GM12878 (cell line): ENCODE measurements around the gene KCNV2. TPM values are rescaled to one million over a fixed set of nuclear protein-coding genes. Genes with fewer than 3 reads are reported as not detected.
"Not testable (repeated sequence)": the region's sequence is repeated elsewhere in the genome, so short reads cannot be mapped to it uniquely, and the experiment has no call there.

Source experiments
- ATAC-seq: fragments of 200-7000 bp; cut with Tn5 transposase; 3 replicates; pipeline ENCODE4 v1.9.1; 2020; ENCODE audit warnings: mild to moderate bottlenecking, moderate library complexity
- BruUV-seq: library from RNA; stranded (reverse); fragments of 400-500 nt; replicated peaks from 2 replicates; lab custom pipeline; 2021; lab: Mats Ljungman, UMichigan
- CTCF ChIA-PET: fragments of 300-600 bp; sonication (Branson Sonifier 250); formaldehyde crosslinking; extraction: SDS; loops from one replicate; lab custom pipeline; 2021; ENCODE audit warnings: inconsistent platforms; lab: Yijun Ruan, JAX
- POLR2A ChIA-PET: fragments of 350-600 bp; formaldehyde crosslinking; extraction: SDS; loops from one replicate; lab custom pipeline; 2021; ENCODE audit warnings: inconsistent platforms; lab: Charles Lee
- RAD21 ChIA-PET: fragments of 300-600 bp; sonication (Branson Sonifier 250); formaldehyde crosslinking; loops from one replicate; lab custom pipeline; 2023; ENCODE audit warnings: antibody characterized with exemption; ENCODE audit not compliant: unreplicated experiment; lab: Charles Lee
- SMC1A ChIA-PET: fragments of 300-600 bp; sonication (Branson Sonifier 250); formaldehyde crosslinking; loops from one replicate; lab custom pipeline; 2023; ENCODE audit not compliant: unreplicated experiment, uncharacterized antibody; lab: Charles Lee
- DNase-seq: peaks from one replicate; pipeline ENCODE4 v3.0.0-alpha.2; 2011; ENCODE audit warnings: low read depth, low spot score
- FAIRE-seq: peaks from 3 replicates; lab custom pipeline; 2011; peaks lifted over from hg19 to GRCh38; lab: Jason Lieb, UNC
- H2AFZ ChIP-seq: 2 replicates; pipeline ENCODE4 v1.6.0; 2011; ENCODE audit warnings: low read depth, low read length, control low read depth; ENCODE audit not compliant: control insufficient read depth
- H3K27ac ChIP-seq: 2 replicates; pipeline ENCODE4 v1.5.1; 2011; ENCODE audit warnings: control low read depth; ENCODE audit not compliant: control insufficient read depth, insufficient read depth
- H3K27me3 ChIP-seq, 2 experiments: replicated peaks in 1 of 2; 2 replicates each; pipeline versions ENCODE4 v1.6.0 to v1.6.1; 2011; ENCODE audit warnings: low read length in 1 of 2; ENCODE audit not compliant: control insufficient read depth in 2 of 2, insufficient read depth in 2 of 2
- H3K36me3 ChIP-seq, 2 experiments: 2 replicates each; pipeline ENCODE4 v1.5.1; 2011; ENCODE audit warnings: low read length in 1 of 2; ENCODE audit not compliant: control insufficient read depth in 2 of 2, insufficient read depth in 2 of 2
- H3K4me1 ChIP-seq: 2 replicates; pipeline ENCODE4 v1.6.1; 2011; ENCODE audit warnings: mild to moderate bottlenecking, low read length, moderate library complexity, mixed read lengths; ENCODE audit not compliant: control insufficient read depth, insufficient read depth
- H3K4me2 ChIP-seq: 2 replicates; pipeline ENCODE4 v1.6.0; 2011; ENCODE audit warnings: control low read depth; ENCODE audit not compliant: control insufficient read depth, insufficient read depth
- H3K4me3 ChIP-seq: fragments of 200-600 bp; sonication (generic); 2 replicates; pipeline ENCODE4 v1.5.1; 2016
- H3K79me2 ChIP-seq: 2 replicates; pipeline ENCODE4 v1.6.0; 2011; ENCODE audit warnings: low read length; ENCODE audit not compliant: control insufficient read depth, insufficient read depth
- H3K9ac ChIP-seq: 2 replicates; pipeline ENCODE4 v1.8.0; 2011; ENCODE audit warnings: low read length, control low read depth, mixed read lengths; ENCODE audit not compliant: control insufficient read depth, insufficient read depth
- H3K9me3 ChIP-seq: replicated peaks from 3 replicates; pipeline ENCODE4 v1.5.1; 2011; ENCODE audit warnings: mild to moderate bottlenecking, low read length; ENCODE audit not compliant: control insufficient read depth, insufficient read depth
- H4K20me1 ChIP-seq: 2 replicates; pipeline ENCODE4 v1.6.0; 2011; ENCODE audit not compliant: control insufficient read depth, insufficient read depth
- BHLHE40 ChIP-seq, 2 experiments: fragments of 450-650 bp in 1 of 2; IDR thresholded peaks; 2 replicates each; pipeline ENCODE4 v1.6.1; 2011 to 2017; ENCODE audit warnings: low read depth in 2 of 2, borderline replicate concordance in 1 of 2, improper control_type of control experiment in 1 of 2, low read length in 1 of 2, mild to moderate bottlenecking in 1 of 2
- CBFB ChIP-seq: IDR thresholded peaks from 2 replicates; pipeline ENCODE4 v1.6.1; 2016; ENCODE audit warnings: antibody characterized with exemption, low read depth
- CBX5 ChIP-seq: sonication (generic); IDR thresholded peaks from 2 replicates; pipeline ENCODE4 v1.6.1; 2016; ENCODE audit warnings: low read depth, moderate library complexity, mild to moderate bottlenecking, inconsistent platforms
- IKZF2 ChIP-seq, 2 experiments: fragments of 450-650 bp; IDR thresholded peaks; 2 replicates each; pipeline ENCODE4 v1.6.1; 2017; ENCODE audit warnings: mild to moderate bottlenecking in 2 of 2, moderate library complexity in 2 of 2
- NRF1 ChIP-seq: conservative IDR thresholded peaks from 2 replicates; pipeline ENCODE4 v1.6.1; 2011; ENCODE audit warnings: mild to moderate bottlenecking, low read depth, low read length, improper control_type of control experiment
- TAF1 ChIP-seq: IDR thresholded peaks from 2 replicates; pipeline ENCODE4 v1.6.1; 2011; ENCODE audit warnings: mild to moderate bottlenecking, low read depth, low read length, borderline replicate concordance
- WGBS: methylation state at CpG from one replicate; pipeline ENCODE4 v1.1.6; 2016; ENCODE audit warnings: low lambda C conversion rate; ENCODE audit not compliant: insufficient replicate concordance, insufficient coverage; ENCODE audit errors: missing lambda C conversion rate; 5-methylcytosine and 5-hydroxymethylcytosine counted together
- in situ Hi-C: fragments of 300-500 bp; cut with MboI; formaldehyde crosslinking; loops from 9 replicates; pipeline ENCODE4 v1.14.3; 2018; ENCODE audit warnings: mixed read lengths
- intact Hi-C: fragments of 100-400 bp; cut with micrococcal nuclease; formaldehyde crosslinking; loops from one replicate; pipeline ENCODE4 v1.14.2; 2022; ENCODE audit not compliant: unreplicated experiment
- polyA plus RNA-seq, 11 experiments: library from polyadenylated mRNA; depleted of rRNA in 4 of 11; unstranded in 6 of 11; stranded (reverse) in 5 of 11; fragments of >200 nt; fragmentation: Nextera tagmentation in 4 of 11; fragmentation: Illumina TruSeq in 1 of 11; extraction: Ambion mirVana in 4 of 11; extraction: Trizol in 1 of 11; gene quantifications; 1 replicate in 1 of 11; 2 replicates in 10 of 11; pipeline versions ENCODE4 v1.2.1 to v1.2.3, GENCODE V29; 2011 to 2016; ENCODE audit warnings: inconsistent platforms in 2 of 11, missing spikeins in 2 of 11, low read depth in 1 of 11
- total RNA-seq, 4 experiments: library from RNA; depleted of rRNA in 3 of 4; stranded (reverse); fragments of >200 nt in 3 of 4; fragmentation: Illumina TruSeq in 1 of 4; extraction: Trizol in 1 of 4; gene quantifications; 2 replicates each; pipeline versions ENCODE4 v1.2.1 to v1.2.3, GENCODE V29; 2013 to 2021

Gene KCNV2
- total and polyA plus RNA-seq, 10 of the 15 experiments (the other 5 are each of a cell fraction or from before 2014, with no cell fraction given): 0.04 to 0.37 (median 0.09) TPM; not detected in 4

DNA sequence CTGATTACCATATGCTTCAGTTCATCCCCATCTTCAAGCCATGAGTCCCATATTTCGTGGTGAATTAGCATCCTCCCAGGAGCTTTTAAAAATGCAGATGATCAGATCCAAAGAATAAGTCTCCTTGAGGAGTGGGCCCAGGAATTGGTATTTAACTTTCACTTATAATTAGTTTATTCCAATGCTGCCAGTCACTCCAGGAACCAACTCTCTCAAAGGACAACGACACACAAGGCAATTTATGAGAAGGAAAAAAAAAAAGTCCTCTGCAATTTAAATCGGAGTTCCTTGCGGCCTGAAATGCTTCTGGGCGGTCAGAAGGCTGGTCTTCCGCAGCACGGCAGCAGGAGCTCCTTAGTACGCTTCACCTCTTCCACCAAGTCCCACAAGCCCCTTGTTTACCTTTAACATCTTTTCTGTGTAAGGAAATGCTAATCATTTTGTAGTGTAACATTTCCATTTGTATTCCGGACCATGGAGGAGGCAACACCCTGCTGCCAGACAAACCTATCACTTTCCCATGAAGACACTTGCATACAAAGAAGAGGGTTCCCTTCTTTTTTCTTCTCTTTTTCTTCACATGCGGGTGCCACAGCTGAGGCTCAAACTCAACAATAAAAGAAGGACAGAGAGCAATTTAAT, 16.3 kb upstream of the KCNV2 start:
- TF ChIP-seq IKZF2 (IDR thresholded peaks at IDR 0.05) (no peak), CBX5 (no peak), NRF1 (no peak)
- no peaks in the 10 kb centered on the region for H4K20me1 ChIP-seq
- no peak overlapping the region for H2AFZ ChIP-seq
- H3K36me3 ChIP-seq: no peaks in the 10 kb centered on the region
- BruUV-seq: no TSS peak
- POLR2A ChIA-PET: no interaction called here
- DNase-seq (no peak), ATAC-seq (no peak), FAIRE-seq (no peak)
- intact Hi-C loops (no loop called here), in situ Hi-C loops (no loop called here)
- CTCF ChIA-PET: no interaction called here
- H3K27ac ChIP-seq: no peak overlapping the region
- WGBS: 81% methylated on average over 10 of the region's 10 CpGs
- SMC1A ChIA-PET: interaction anchor here (1.2 to 1.6 kb wide), 3 partner anchors 27 to 431 kb away, joined by 3 read pairs; no protein-coding TSS in a partner anchor
- no peaks in the 10 kb centered on the region for H3K79me2 ChIP-seq
- H3K4me1 ChIP-seq: peaks cover 4% of the 10 kb centered on the region; the same call in 1 of the 2 replicates
- H3K27me3 ChIP-seq: no peaks in the 10 kb centered on the region
- no peak overlapping the region for H3K9ac ChIP-seq
- no peak overlapping the region for H3K4me2 ChIP-seq
- RAD21 ChIA-PET: no interaction called here
- H3K9me3 ChIP-seq: peaks cover 3% of the 10 kb centered on the region; the same call in 2 of the 3 replicates
- no peak overlapping the region for H3K4me3 ChIP-seq

DNA sequence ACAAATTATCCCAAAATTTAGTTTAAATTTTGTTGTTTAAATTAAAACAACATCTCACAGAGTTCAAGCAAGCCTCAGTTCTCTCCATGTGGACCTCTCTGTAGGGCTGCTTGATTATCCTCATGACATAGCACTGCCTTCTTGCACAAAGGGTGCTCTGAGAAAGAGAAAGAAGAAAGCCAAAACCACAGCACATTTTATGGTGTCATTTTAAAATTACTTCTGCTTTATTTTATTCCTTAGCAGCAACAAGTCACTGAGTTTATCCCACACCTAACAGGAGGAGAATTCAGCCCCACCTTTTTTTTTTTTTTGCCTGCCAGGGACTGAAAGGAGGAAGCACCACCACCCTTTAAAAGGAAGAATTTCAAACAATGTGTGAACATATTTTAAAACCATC, 12.8 kb upstream of the KCNV2 start:
- Histone ChIP-seq H3K9ac (no peak overlapping the region), H3K36me3 (no peaks in the 10 kb centered on the region)
- TF ChIP-seq TAF1: no peak
- TF ChIP-seq BHLHE40 (IDR thresholded peaks at IDR 0.05; ENCODE audit: borderline replicate concordance in 1 of 2, low read depth in 2 of 2, low read length in 1 of 2): peak in 1 of 2 experiments; percentile 5; a peak in 1 of 4 replicates
- no peak for TF ChIP-seq CBFB
- TF ChIP-seq, all 136 proteins: peak for 1
- H3K4me2 ChIP-seq: no peak overlapping the region
- no peak overlapping the region for H2AFZ ChIP-seq
- no peak for FAIRE-seq
- no peaks in the 10 kb centered on the region for H3K27me3 ChIP-seq
- no peak for DNase-seq
- no peaks in the 10 kb centered on the region for H3K4me1 ChIP-seq
- intact Hi-C loops (no loop called here), in situ Hi-C loops (no loop called here)
- no peak overlapping the region for H3K27ac ChIP-seq
- ChIA-PET POLR2A (no interaction called here), CTCF (interaction anchor here (1.6 kb wide), 1 partner anchor 23 kb away, joined by 4 read pairs; no protein-coding TSS in a partner anchor), SMC1A (interaction anchor here (0.7 to 1.3 kb wide), 5 partner anchors 11 to 239 kb away, joined by 3 read pairs; no protein-coding TSS in a partner anchor), RAD21 (no interaction called here)
- no peak overlapping the region for H3K4me3 ChIP-seq
- peak; percentile 70 for ATAC-seq
- H3K9me3 ChIP-seq: no peaks in the 10 kb centered on the region
- H3K79me2 ChIP-seq: no peaks in the 10 kb centered on the region
- BruUV-seq: no TSS peak
- no peaks in the 10 kb centered on the region for H4K20me1 ChIP-seq

DNA sequence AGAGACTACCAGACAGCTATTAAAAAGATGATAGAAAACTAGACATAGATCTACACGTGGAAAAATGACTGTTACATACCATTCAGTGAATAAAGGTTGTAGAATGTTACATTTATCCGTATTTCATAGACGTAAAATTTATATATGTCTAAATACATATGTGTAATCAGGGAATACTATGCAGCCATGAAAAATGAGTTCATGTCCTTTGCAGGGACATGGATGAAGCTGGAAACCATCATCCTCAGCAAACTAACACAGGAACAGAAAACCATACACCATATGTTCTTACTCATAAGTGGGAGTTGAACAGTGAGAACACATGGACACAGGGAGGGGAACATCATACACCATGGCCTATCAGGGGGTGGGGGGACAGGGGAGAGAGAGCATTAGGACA, 10.1 kb upstream of the KCNV2 start:
- H2AFZ ChIP-seq, RAD21 ChIA-PET, H3K9me3 ChIP-seq, H3K4me3 ChIP-seq, H3K36me3 ChIP-seq, BruUV-seq, H3K27me3 ChIP-seq, H4K20me1 ChIP-seq, H3K9ac ChIP-seq, ATAC-seq, DNase-seq, H3K4me2 ChIP-seq, H3K79me2 ChIP-seq, in situ Hi-C loops, H3K4me1 ChIP-seq, FAIRE-seq, intact Hi-C loops, H3K27ac ChIP-seq: not testable (repeated sequence)
- POLR2A ChIA-PET: interaction anchor here (0.6 kb wide), 1 partner anchor 9 kb away, joined by 8 read pairs; no protein-coding TSS in a partner anchor
- CTCF ChIA-PET: interaction anchor here (1.2 kb wide), 1 partner anchor 21 kb away, joined by 4 read pairs; no protein-coding TSS in a partner anchor
- SMC1A ChIA-PET: interaction anchor here (1.8 kb wide), 1 partner anchor 21 kb away, joined by 10 read pairs; no protein-coding TSS in a partner anchor
- 92% methylated on average over 3 of the region's 3 CpGs for WGBS
